ENCODE results near the gene SLIRP. TPM values are rescaled to one million over a fixed set of nuclear protein-coding genes. Genes with fewer than 3 reads are reported as not detected.
"Not testable (repeated sequence)": the region's sequence is repeated elsewhere in the genome, so short reads cannot be mapped to it uniquely, and the experiment has no call there.

SLIRP gene
- total RNA-seq, 1 experiment from 2014 or later, result 332 TPM

DNA sequence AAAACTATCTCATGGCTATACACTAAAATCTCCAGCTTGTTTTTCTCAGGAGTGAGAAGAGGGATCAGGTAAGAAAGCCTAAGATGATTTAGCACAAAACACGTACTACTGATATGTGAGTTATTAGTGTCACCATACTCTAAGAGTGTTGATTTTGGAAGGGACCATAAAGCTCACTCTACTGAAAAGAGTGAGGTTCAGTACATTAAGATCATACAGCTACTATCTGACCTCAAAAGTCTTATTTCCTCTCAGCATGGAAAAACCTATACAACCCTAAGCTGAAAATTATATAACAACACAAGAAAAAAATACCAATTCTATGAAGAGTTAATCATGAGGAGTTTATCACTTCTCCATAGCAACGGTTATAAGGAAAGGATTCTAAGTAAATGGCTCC is 33.5 kb downstream of the SLIRP start:
- DNase-seq (ENCODE audit: low read depth), result no peak

GRCh38 chr14:77746064-77746702 is 38.3 kb downstream of the SLIRP start:
- no peak for DNase-seq (ENCODE audit: low read depth)

GRCh38 chr14:77747425-77747824 is 39.5 kb downstream of the SLIRP start:
- DNase-seq (ENCODE audit: low read depth), result not testable (repeated sequence)

DNA sequence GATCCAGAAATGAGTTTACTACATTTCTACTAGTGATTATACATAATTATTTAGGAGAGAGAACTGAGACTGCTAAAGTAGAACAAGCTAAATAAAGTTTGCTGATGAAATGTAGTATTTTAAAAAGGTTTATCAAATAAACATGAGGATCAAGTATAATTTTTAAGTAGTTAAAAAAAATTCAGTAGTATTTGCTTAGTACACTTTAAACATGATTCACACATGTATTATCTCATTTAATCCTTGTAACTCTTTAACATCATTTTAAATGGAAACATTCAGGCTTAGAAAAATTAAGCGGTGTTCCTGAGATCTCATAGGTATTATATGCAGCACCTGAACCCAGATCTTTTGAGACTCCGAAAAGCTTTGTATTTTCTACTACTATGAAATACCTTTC is 44.4 kb downstream of the SLIRP start:
- DNase-seq (ENCODE audit: low read depth), result no peak

DNA sequence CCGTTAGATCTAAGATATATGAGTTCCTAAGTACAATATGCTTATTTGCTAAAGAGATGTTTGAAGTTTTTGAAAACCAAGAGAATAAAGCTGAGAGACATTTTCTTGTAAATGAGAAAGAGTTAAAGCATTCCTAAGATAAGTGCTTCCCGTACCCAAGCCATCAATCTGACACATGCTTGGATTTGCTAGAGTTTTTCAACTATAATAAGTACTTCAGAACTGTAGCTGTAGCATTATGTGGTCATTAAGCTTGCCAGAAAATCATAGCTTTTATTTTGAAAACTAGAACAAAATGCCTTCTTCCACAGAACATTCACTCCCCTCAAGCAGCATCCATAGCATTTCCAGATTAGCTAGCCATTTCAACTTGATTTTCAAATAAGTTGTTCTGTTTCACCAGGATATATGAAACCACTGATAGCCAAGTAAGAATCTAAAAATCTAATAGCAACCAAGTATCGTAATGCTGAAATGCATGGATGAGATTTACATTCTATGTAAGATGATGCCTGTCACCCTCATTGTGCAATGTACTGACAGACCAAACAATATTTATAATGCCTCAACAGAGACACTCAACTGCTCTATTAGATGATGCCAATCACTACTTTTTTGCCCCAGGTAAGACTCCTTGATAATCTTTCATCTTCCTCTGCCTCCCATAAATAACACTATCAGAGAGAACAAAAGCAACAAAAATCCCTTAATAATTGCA is 45.1 kb downstream of the SLIRP start:
- no peak for DNase-seq (ENCODE audit: low read depth)

GRCh38 chr14:77760381-77761204 is 52.7 kb downstream of the SLIRP start, which contains the start of gene SNW1:
Gene SNW1 (minus strand): TSS chr14:77761156. CDS start chr14:77761127, 29 bp downstream.
- peak; percentile 93 for DNase-seq (ENCODE audit: low read depth)

DNA sequence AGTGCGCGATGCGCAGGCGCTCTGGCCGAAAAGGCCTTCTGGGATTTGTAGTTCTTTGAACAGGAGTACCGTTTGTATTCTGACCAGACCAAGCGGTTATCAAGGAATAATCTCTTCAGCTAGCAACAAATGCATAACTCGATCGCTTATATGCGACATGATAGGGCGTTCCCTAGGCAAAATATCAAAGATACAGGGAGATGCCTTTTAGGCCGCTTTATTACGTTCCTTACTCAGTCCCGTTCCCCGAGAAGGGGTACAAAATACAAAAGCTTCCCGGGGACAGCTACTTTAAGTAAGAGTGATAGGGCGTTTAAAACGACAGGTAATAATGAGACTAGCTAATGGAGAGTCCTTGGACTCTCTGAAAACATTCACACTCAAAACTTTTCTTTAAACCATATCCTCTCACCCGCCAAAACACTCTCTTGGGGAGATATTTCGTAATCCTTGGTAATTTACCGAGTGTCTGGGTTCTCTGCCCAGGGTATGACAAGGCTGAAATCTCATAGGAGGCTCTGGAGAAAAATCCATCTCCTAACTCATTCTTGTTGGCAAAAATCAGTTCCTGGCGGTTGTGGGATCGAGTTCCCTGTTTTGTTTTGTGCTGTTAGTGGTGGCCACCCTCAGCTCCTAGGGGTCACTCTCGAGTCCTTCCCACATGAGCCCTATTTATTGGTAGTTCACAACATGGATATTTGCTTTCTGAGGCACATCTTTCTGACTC is 53.5 kb downstream of the SLIRP start:
- peak; percentile 43 for DNase-seq (ENCODE audit: low read depth)

- DNase-seq (ENCODE audit: low read depth), result no peak
Observed at GRCh38 chr14:77763316-77763715, 55.4 kb downstream of the SLIRP start.

DNA sequence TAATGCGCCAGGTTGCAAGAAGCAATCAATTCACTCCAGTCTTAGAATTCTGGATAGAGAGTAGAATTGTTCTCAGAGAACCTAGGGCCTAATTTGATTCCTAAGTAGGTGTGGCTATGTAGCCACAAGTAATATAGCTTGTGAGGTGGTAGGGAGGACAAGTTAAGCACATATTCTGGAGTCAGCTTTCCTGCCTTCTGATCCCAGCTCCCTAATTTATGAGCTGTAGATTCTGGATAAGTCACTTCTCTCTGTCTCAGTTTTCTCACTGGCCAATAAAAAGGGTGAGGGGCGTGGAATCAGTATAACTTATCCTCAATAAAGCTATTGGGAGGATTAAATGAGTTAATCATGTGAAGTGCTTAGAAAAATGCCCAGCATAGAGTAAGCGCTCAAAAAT is 56.1 kb downstream of the SLIRP start:
- DNase-seq (ENCODE audit: low read depth), result no peak

Other genes starting within 250 kb of the SLIRP start
- gene ISM2, start 209.3 kb upstream of the SLIRP start, total RNA-seq (2014; rRNA removed; shearing (Covaris generic)), result 0.54 TPM in 1 of 2 replicates, not detected in the other
- gene SPTLC2, start 91.5 kb upstream of the SLIRP start, total RNA-seq (2014; rRNA removed; shearing (Covaris generic)), result 12.5 and 18.8 TPM in 2 replicates
- 20.4 and 27.7 TPM in 2 replicates for gene ALKBH1, start 80 bp upstream of the SLIRP start, total RNA-seq (2014; rRNA removed; shearing (Covaris generic))
- gene SNW1, start 53.1 kb downstream of the SLIRP start, total RNA-seq (2014; rRNA removed; shearing (Covaris generic)), result 65.0 and 99.5 TPM in 2 replicates
- 4.9 and 5.4 TPM in 2 replicates for gene ADCK1, start 92.0 kb downstream of the SLIRP start, total RNA-seq (2014; rRNA removed; shearing (Covaris generic))

Measured in M059J (cell line).